Thyroid gland (tissue), 4 donors: ENCODE results near the gene ABAT.

Source experiments
- CTCF ChIP-seq, 6 experiments: fragments of 200-600 bp in 3 of 6; fragments of 450-650 bp in 3 of 6; sonication (generic) in 3 of 6; IDR thresholded peaks; one replicate each; pipeline ENCODE4 v1.5.1; 2016 to 2019; ENCODE audit warnings: antibody characterized with exemption in 6 of 6, mild to moderate bottlenecking in 2 of 6, inconsistent platforms in 1 of 6, moderate library complexity in 1 of 6
- POLR2A ChIP-seq, 2 donors: fragments of 450-650 bp; IDR thresholded peaks; one replicate each; pipeline ENCODE4 v1.6.1; 2017; ENCODE audit warnings: antibody characterized with exemption in 2 of 2, mild to moderate bottlenecking in 2 of 2, moderate library complexity in 1 of 2

GRCh38 chr16:8649829-8650554, 24.4 kb upstream of the ABAT start:
- TF ChIP-seq CTCF (IDR thresholded peaks at IDR 0.05) (no peak), POLR2A (IDR thresholded peaks at IDR 0.05) (no peak)
